ENCODE results near the gene ANGPTL1.

ANGPTL1 gene, protein sequence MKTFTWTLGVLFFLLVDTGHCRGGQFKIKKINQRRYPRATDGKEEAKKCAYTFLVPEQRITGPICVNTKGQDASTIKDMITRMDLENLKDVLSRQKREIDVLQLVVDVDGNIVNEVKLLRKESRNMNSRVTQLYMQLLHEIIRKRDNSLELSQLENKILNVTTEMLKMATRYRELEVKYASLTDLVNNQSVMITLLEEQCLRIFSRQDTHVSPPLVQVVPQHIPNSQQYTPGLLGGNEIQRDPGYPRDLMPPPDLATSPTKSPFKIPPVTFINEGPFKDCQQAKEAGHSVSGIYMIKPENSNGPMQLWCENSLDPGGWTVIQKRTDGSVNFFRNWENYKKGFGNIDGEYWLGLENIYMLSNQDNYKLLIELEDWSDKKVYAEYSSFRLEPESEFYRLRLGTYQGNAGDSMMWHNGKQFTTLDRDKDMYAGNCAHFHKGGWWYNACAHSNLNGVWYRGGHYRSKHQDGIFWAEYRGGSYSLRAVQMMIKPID

GRCh38 chr1:178870944-178871343 lies at the start of gene ANGPTL1:
ANGPTL1 (minus strand) TSS chr1:178871077; CDS start chr1:178865776, 5,301 bp downstream.
- DNase-seq (ENCODE audit: low read depth) = no peak

- no peak for DNase-seq (ENCODE audit: low read depth)
These were observed 48.7 kb upstream of the ANGPTL1 start for GRCh38 chr1:178919581-178919980.

- no peak for DNase-seq (ENCODE audit: low read depth)
These were observed 48.1 kb upstream of the ANGPTL1 start for GRCh38 chr1:178918955-178919354.

- DNase-seq (ENCODE audit: low read depth) = no peak
These were observed 47.4 kb upstream of the ANGPTL1 start for GRCh38 chr1:178918308-178918707.

DNA sequence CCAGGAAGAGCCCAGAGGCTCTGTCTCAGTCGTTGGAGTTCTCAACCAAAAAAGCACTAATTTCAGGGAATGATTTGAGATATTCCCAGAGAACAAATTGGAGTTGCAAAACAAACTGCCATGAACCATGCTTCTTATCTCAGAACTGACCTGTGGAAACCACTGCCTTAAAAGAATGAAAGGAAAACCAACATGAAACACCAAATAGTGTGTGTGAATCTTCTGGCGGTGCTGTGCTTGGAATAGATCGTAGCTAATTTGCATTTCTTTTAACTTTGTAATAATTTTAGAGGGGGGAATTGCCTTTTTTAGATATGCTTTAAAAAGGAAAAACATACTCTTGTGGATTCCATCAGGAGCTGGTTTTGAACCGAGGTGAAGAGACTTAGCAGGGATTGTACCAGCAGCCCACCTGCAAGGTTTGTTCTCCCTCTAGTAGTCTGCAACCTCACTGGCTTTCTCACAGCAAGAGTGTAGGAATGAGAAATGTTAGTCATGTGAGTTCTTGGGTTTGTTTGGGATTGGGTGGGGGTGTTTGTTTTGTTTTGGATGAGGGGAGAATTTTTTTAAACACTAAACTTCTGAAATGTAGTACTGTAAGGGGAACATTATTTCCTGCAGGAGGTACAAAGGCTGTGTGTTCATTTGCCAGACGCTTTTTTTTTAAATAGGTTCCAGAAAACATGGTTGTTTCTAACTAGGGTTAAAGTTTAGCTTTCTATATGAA lies 45.7 kb upstream of the ANGPTL1 start:
- DNase-seq (ENCODE audit: low read depth) = no peak

GRCh38 chr1:178912597-178912996 lies 41.7 kb upstream of the ANGPTL1 start:
- no peak for DNase-seq (ENCODE audit: low read depth)

- no peak for DNase-seq (ENCODE audit: low read depth)
These were observed 39.1 kb upstream of the ANGPTL1 start for GRCh38 chr1:178910023-178910422.

GRCh38 chr1:178908358-178908757 lies 37.5 kb upstream of the ANGPTL1 start:
- peak; percentile 76 for DNase-seq (ENCODE audit: low read depth)

GRCh38 chr1:178901482-178902125 lies 30.7 kb upstream of the ANGPTL1 start:
- DNase-seq (ENCODE audit: low read depth) = no peak

DNA sequence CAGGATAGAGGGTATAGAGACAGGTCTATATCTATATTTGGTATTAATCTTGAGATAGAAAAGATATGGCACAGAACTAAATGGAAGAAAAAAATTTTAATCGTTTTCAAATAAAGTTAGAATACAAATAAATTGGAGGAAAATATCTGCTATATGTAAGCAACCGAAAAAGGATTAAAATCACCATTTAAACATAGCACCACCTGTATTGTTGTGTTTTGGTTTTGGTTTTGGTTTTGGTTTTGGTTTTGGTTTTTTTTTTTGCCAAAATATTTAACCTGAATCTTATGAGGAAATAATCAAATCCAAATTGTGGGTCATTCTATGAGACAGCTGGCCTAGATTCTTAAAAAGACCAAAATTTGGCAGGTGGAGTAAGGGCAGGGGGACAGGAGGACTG lies 28.5 kb upstream of the ANGPTL1 start:
- no peak for DNase-seq (ENCODE audit: low read depth)

GRCh38 chr1:178898401-178898800 lies 27.5 kb upstream of the ANGPTL1 start:
- DNase-seq (ENCODE audit: low read depth) = no peak

- no peak for DNase-seq (ENCODE audit: low read depth)
These were observed 25.1 kb upstream of the ANGPTL1 start for GRCh38 chr1:178895928-178896327.

GRCh38 chr1:178886551-178886950 lies 15.7 kb upstream of the ANGPTL1 start:
- DNase-seq (ENCODE audit: low read depth) = no peak

DNA sequence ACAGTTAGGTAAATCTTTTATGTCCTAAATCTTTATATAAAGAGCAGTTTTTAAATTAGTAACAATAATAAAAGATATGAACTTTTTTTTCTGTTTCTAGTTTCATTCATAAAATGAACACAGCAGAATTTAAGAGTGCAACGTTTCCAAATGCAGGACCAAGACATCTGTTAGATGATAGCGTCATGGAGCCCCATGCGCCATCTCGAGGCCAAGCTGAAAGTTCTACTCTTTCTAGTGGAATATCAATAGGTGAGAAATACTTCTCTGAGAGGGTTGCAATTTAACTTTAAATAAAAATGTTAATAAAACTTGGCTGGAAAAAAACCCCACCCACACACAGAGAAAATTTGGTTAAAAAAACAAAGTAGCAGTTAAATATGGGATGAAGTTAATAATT lies 15.0 kb upstream of the ANGPTL1 start:
- no peak for DNase-seq (ENCODE audit: low read depth)

DNA sequence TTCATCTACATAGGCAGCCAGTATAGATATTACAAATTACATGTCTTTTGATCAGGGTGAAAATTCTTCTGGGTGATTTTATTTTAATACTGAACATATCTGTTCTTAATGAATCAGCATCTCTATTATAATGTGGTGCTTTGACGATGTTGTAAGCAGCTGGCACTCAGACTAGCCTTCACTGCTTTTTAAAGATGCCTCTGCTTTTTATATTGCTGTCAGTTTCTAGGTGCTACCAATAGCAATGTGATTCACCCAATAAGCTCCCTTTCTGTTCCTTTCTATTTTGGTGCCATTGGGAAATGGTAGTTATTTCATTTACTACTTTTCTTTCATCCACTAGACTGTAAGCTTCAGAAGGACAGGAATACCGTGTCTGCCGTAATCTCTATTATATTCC lies 11.1 kb upstream of the ANGPTL1 start:
- DNase-seq (ENCODE audit: low read depth) = no peak

DNA sequence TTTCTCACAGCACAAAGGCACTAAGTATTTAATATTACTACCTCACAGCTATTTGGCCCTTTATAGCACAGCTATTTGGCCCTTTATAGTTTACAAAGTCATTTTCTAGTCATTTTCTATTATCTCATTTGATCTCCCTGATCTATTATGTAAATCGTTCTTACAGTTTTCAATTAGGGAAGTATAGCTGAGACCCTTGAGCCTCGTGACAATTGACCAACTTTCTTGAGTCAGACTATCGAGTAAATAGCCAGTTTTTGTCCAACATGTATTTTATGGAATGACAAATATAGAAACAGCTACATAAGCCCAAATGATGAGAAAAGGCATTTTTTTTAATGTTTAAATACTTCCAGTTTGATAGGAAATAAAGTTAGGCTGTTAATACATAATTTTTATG lies 7.0 kb upstream of the ANGPTL1 start:
- no peak for DNase-seq (ENCODE audit: low read depth)

- DNase-seq (ENCODE audit: low read depth) = no peak
These were observed 5.1 kb upstream of the ANGPTL1 start for GRCh38 chr1:178875936-178876335.

- no peak for DNase-seq (ENCODE audit: low read depth)
These were observed 4.1 kb upstream of the ANGPTL1 start for GRCh38 chr1:178874966-178875365.

- DNase-seq (ENCODE audit: low read depth) = no peak
These were observed 859 bp upstream of the ANGPTL1 start for GRCh38 chr1:178871551-178872320.

GRCh38 chr1:178870221-178870620 lies 656 bp downstream of the ANGPTL1 start:
- DNase-seq (ENCODE audit: low read depth) = no peak

DNA sequence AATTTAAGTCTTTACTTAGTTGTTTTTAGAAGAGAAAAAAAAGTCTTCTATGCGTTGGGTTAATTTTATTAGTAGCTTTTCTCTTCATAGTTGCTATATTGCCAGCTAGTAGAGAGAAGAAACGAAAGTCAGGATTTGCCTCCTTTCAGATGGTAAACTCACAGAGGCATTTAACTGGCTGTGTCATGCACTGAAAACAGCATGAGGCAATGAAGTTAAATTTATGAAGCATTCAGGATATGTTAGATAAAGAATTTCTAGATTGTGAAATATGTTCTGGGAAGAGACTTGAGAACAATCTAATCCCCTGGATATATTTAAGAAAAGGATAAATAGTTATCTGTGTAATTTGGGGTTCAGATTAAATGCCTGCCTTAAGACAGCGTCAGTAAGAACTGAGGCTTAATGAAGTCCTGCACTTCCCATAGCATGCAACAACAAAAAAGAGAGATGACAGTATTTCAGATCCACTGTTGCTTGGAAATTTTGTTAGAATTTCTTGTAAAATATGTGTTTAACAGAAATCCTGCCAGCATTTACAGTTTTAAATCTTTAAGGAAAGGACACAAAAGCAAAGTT lies 1.7 kb downstream of the ANGPTL1 start:
- peak; percentile 38 for DNase-seq (ENCODE audit: low read depth)

GRCh38 chr1:178868706-178869105 lies 2.2 kb downstream of the ANGPTL1 start:
- DNase-seq (ENCODE audit: low read depth) = no peak
